DMS114 treated with DMSO at 0.1 percent for 48 hours (cell line): ENCODE data around the gene MYLK4.

ENCODE experiments used
- DNase-seq: peaks from one replicate; lab custom pipeline; 2025; ENCODE audit not compliant: unreplicated experiment; lab: John Stamatoyannopoulos, UW

The MYLK4 gene

GRCh38 chr6:2633736-2634135, 117.0 kb downstream of the MYLK4 start:
- DNase-seq, result no peak

DNA sequence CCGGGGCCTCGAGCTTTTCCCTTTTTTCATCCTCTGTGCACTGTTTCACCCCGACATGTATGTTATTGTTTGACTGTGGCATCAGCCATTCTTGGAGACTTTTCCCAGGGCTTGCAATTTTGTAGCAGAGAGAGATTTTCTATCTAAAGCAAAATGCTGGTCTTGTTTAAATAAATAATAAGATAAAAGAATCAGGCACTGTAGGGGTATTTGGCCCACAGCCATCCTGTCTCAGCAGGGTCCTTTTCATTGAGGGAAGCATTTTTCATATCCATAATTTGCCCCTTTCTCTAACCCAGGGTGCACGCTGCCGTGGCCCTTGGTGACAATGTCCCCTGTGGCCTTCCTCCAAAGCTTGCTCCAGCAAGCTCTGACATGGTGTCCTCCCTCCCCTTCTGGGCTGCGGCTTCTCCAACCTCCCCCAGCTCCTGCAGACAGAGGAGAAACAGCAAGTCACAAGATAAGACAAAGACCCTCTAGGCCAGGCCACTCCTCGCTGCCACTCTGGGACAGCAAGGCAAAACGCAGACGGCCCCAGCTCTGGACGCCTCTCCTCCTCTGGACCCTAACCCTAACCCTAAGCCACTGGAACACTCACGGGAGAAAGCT, 117.6 kb downstream of the MYLK4 start:
- DNase-seq, result no peak

- no peak for DNase-seq
These were observed 118.4 kb downstream of the MYLK4 start for GRCh38 chr6:2632368-2632767.

GRCh38 chr6:2630891-2631571, 119.7 kb downstream of the MYLK4 start:
- DNase-seq, result no peak

GRCh38 chr6:2630359-2630758, 120.4 kb downstream of the MYLK4 start:
- no peak for DNase-seq

- no peak for DNase-seq
These were observed 124.3 kb downstream of the MYLK4 start for GRCh38 chr6:2626401-2626800.

DNA sequence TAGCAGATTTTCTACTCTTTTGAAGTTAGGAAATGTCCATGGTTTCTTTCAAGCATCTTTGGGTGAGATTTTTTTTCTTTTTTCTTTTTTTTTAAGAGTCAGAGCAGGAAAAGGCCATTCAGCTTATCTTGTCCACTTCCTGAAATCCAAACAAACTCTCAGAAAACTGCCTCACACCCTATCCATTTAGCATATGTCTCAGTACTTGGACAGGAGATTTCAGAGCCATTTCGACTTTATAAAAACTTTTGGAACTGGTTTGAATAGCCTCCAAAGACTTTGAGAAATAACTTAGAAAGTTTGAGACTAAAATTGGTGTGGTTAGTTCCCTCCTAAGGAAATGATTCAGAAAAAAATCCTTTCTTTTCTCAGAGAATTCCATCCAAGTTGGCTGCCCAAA, 125.1 kb downstream of the MYLK4 start:
- DNase-seq, result no peak

GRCh38 chr6:2624177-2624576, 126.5 kb downstream of the MYLK4 start:
- no peak for DNase-seq

DNA sequence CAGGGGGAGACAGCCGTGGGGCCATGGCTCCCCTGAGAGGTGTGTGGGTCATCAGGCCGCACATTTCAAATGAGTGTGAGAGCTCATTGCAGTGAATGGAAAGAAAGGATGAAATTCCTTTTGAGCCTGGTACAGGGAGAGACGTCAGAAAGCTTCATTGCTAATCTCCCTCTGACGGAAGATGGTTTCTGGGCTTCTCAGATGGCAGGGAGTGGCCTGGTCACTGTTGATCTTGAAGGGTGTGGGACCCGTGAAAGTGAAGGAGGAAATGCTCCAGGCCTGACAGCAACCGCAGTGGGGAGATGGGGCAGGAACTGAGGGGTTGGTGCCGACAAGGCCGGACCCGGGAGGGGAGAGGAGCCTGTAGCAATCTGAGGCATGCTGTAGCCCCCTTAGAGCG, 127.4 kb downstream of the MYLK4 start:
- no peak for DNase-seq

GRCh38 chr6:2622671-2623070, 128.1 kb downstream of the MYLK4 start:
- no peak for DNase-seq

DNA sequence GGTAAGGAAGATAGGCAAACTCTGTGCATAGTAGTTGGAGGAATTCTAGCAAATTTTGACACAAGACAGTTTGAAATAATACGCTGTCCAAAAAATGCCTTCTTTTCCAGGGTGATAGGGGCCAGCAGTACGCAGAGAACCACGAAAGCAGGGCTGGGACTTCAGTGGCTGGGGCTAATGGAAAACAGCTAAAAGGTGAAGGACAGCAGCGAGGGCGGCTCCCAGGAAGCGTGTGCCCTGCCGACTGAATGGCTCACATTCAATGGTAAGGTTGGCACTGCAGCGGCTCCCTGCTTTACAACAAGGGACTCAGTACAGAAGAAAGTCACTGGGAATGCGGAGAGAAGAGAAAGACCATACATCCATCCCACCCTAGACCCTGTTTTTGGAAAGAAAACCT, 131.1 kb downstream of the MYLK4 start:
- DNase-seq, result no peak

- no peak for DNase-seq
These were observed 133.0 kb downstream of the MYLK4 start for GRCh38 chr6:2617729-2618128.

GRCh38 chr6:2616811-2617210, 133.9 kb downstream of the MYLK4 start:
- no peak for DNase-seq

- no peak for DNase-seq
These were observed 135.5 kb downstream of the MYLK4 start for GRCh38 chr6:2615251-2615650.

- DNase-seq, result no peak
These were observed 135.9 kb downstream of the MYLK4 start for GRCh38 chr6:2614846-2615245.

DNA sequence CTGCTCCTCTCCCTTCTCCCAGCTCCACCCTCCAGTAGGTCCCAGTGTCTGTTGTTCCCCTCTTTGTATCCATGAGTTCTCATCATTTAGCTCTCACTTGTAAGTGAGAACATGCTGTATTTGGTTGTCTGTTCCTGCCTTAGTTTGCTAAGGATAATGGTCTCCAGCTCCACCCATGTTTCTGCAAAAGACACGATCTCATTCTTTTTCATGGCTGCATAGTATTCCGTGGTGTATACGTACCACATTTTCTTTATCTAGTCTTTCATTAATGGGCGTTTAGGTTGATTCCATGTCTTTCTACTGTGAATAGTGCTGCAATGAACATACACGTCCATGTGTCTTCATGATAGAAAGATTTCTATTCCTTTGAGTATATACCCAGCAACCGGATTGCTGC, 136.6 kb downstream of the MYLK4 start:
- DNase-seq, result no peak
